ENCODE measurements around the gene TMUB1. TPM values are rescaled to one million over a fixed set of nuclear protein-coding genes. Genes with fewer than 3 reads are reported as not detected.
A peak's percentile ranks its signal among the peaks of the same experiment; 100 is the strongest.

TMUB1 gene
- total RNA-seq, 3 donors from 2014 or later (not counting 1 experiment from before 2014, with no cell fraction given): 44.1 to 49.8 (median 47.3) TPM

- TF ChIP-seq CTCF (IDR thresholded peaks at IDR 0.05): no peak
- Histone ChIP-seq H3K9me3 (ENCODE audit: control insufficient read depth, insufficient read depth, low read length) (no peaks in the 10 kb centered on the region), H3K27me3 (ENCODE audit: control insufficient read depth, insufficient read depth, low read length) (no peaks in the 10 kb centered on the region), H3K36me3 (ENCODE audit: control insufficient read depth, insufficient read depth, low read length) (peaks cover 18% of the 10 kb centered on the region), H3K27ac (ENCODE audit: low read length) (no peak overlapping the region), H3K4me1 (ENCODE audit: control insufficient read depth, insufficient read depth, low read length) (no peaks in the 10 kb centered on the region), H3K4me3 (ENCODE audit: low read length) (no peak overlapping the region)
- ATAC-seq (no peak), DNase-seq (no peak)
- peaks cover 9 to 14% of the 10 kb centered on the region in 2 donors for H3K4me1 Mint-ChIP-seq
- 96% methylated on average over 30 of the region's 30 CpGs for WGBS (ENCODE audit: insufficient coverage)
- H3K4me3 Mint-ChIP-seq: no peak overlapping the region
- intact Hi-C loops (cut with micrococcal nuclease): no loop called here
- no peaks in the 10 kb centered on the region for H3K9me3 Mint-ChIP-seq
- H3K36me3 Mint-ChIP-seq: no peaks in the 10 kb centered on the region
- no peak overlapping the region for H3K27ac Mint-ChIP-seq
- no peaks in the 10 kb centered on the region for H3K27me3 Mint-ChIP-seq (ENCODE audit: low read depth in 2 of 2)
These were observed 42.5 kb downstream of the TMUB1 start for GRCh38 chr7:151040616-151041375.

DNA sequence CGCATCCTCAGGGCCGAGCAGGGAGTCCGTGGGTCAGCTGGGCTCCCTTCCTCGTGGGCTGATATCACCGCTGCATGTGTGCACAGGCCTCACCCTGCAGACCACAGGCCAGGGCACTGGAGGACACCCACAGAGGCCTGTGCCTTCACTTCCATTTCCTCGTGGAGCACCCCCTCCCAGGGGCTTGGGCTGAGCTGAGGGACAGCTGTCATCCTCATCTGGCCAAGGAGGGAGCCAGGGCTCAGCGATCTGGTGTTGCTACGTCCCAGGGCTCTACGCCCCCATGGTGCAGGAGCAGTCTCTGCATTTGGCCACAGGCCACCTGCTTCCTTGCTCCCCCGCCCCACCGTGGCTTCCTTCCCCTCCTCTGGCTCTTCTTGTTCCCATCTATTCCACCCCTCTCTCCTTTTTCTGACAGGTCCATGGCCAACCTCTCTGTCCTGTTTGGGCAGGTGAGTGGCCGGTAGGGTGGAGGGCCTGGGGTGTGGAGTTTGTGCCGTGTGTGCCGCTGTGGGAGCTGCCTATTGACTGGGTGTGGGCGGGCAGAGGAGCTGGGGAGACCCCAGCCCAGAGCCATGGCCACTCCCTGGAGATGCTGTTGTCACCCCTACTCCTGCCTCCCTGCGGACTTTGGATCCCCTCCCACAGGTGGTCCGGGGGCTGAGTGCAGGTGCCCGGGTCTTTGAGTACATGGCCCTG is 43.3 kb downstream of the TMUB1 start:
- no peak overlapping the region for H3K4me3 Mint-ChIP-seq
- no peaks in the 10 kb centered on the region for H3K27me3 Mint-ChIP-seq (ENCODE audit: low read depth in 2 of 2)
- 71% methylated on average over 18 of the region's 18 CpGs for WGBS (ENCODE audit: insufficient coverage)
- H3K36me3 Mint-ChIP-seq: no peaks in the 10 kb centered on the region
- no peaks in the 10 kb centered on the region for H3K9me3 Mint-ChIP-seq
- ATAC-seq (no peak), DNase-seq (no peak)
- no peak overlapping the region for H3K4me3 ChIP-seq (ENCODE audit: low read length)
- H3K4me1 Mint-ChIP-seq: peaks cover 9 to 14% of the 10 kb centered on the region in 2 donors
- H3K4me1 ChIP-seq (ENCODE audit: control insufficient read depth, insufficient read depth, low read length): no peaks in the 10 kb centered on the region
- no peak for TF ChIP-seq CTCF (IDR thresholded peaks at IDR 0.05)
- H3K27me3 ChIP-seq (ENCODE audit: control insufficient read depth, insufficient read depth, low read length): no peaks in the 10 kb centered on the region
- H3K27ac Mint-ChIP-seq: peak overlapping the region; percentile 26 to 33
- peaks cover 18% of the 10 kb centered on the region for H3K36me3 ChIP-seq (ENCODE audit: control insufficient read depth, insufficient read depth, low read length)
- intact Hi-C loops (cut with micrococcal nuclease): no loop called here
- H3K27ac ChIP-seq (ENCODE audit: low read length): no peak overlapping the region
- H3K9me3 ChIP-seq (ENCODE audit: control insufficient read depth, insufficient read depth, low read length): no peaks in the 10 kb centered on the region

DNA sequence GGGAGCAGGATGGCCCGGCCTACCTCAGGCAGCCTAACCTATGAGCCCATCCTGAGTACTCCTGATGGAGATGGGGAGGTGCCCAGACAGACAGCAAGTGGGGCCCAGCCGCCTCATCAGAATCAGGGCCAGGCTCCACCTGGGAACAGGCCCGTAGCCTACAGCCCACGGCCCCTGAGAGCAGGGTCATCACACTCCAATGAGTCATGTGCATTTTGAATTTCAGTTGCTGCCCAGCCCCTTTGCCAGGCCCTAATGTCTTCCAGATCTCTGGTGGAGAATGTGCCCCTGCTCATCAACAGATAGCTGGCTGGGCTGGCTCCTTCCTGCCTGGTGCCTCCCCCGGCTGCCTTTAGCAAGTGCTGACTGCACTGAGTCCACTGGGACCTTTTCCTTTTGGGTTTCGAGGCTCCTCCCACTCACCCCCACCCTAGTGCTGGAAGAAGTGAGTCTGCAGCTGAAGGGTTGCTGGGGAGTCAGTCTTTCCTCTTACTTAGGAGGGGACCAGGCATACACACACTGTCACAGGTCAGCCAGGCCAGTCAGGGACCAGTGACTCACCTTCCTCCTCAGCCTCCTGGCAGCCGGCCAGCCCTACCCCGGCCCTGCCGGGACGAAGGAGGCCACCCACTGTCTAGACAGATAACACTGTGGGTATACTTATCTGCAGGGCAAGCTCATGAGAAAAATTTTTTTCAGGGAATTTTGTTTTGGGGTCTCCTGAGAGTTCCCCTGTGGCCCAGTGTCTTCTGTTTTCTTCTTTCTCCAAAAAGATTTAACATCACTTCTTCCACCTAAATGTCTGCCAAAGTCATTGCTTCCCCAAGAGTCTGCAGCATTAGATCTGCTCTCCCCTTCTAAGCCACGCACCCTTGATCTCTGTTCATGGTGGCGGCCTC is 44.1 kb downstream of the TMUB1 start:
- Mint-ChIP-seq H3K27ac (peak overlapping the region; percentile 26 to 53), H3K27me3 (ENCODE audit: low read depth in 2 of 2) (no peaks in the 10 kb centered on the region), H3K9me3 (no peaks in the 10 kb centered on the region), H3K36me3 (no peaks in the 10 kb centered on the region), H3K4me3 (no peak overlapping the region), H3K4me1 (peaks cover 9 to 14% of the 10 kb centered on the region in 2 donors)
- TF ChIP-seq CTCF (IDR thresholded peaks at IDR 0.05): no peak
- WGBS (ENCODE audit: insufficient coverage): 55% methylated on average over 10 of the region's 12 CpGs
- no peak overlapping the region for H3K4me3 ChIP-seq (ENCODE audit: low read length)
- H3K36me3 ChIP-seq (ENCODE audit: control insufficient read depth, insufficient read depth, low read length): peaks cover 23% of the 10 kb centered on the region
- no peaks in the 10 kb centered on the region for H3K9me3 ChIP-seq (ENCODE audit: control insufficient read depth, insufficient read depth, low read length)
- H3K27ac ChIP-seq (ENCODE audit: low read length): no peak overlapping the region
- no peaks in the 10 kb centered on the region for H3K4me1 ChIP-seq (ENCODE audit: control insufficient read depth, insufficient read depth, low read length)
- no peaks in the 10 kb centered on the region for H3K27me3 ChIP-seq (ENCODE audit: control insufficient read depth, insufficient read depth, low read length)
- DNase-seq: peak in 1 of 2 donors; percentile 32
- intact Hi-C loops (cut with micrococcal nuclease): no loop called here
- ATAC-seq: peak; percentile 53 to 69 (median 66)

All from natural killer cell (primary cell).